HFFc6 (cell line): ENCODE measurements around the gene GDF15. TPM values are rescaled to one million over a fixed set of nuclear protein-coding genes. Genes with fewer than 3 reads are reported as not detected.
A peak's percentile ranks its signal among the peaks of the same experiment; 100 is the strongest.

Experiments
- DNase-seq: peaks from one replicate; pipeline ENCODE4 v3.0.0-alpha.2; 2018
- H3K27ac Mint-ChIP-seq: 2 replicates; pipeline ENCODE4 v1.8.0; 2020; ENCODE audit warnings: mild to moderate bottlenecking, mixed read lengths
- H3K27me3 Mint-ChIP-seq: 2 replicates; pipeline ENCODE4 v1.8.0; 2021; ENCODE audit warnings: mild to moderate bottlenecking, moderate library complexity, mixed read lengths; ENCODE audit not compliant: insufficient read depth
- H3K36me3 Mint-ChIP-seq: 2 replicates; pipeline ENCODE4 v1.8.0; 2021; ENCODE audit warnings: low read depth, mixed read lengths
- H3K4me1 Mint-ChIP-seq: 2 replicates; pipeline ENCODE4 v1.8.0; 2020; ENCODE audit warnings: low read depth, mixed read lengths
- H3K4me3 Mint-ChIP-seq: 2 replicates; pipeline ENCODE4 v1.8.0; 2020; ENCODE audit warnings: mild to moderate bottlenecking, moderate library complexity, mixed read lengths
- H3K9me3 Mint-ChIP-seq: 2 replicates; pipeline ENCODE4 v1.8.0; 2020; ENCODE audit warnings: mild to moderate bottlenecking, mixed read lengths
- CTCF ChIP-seq: fragments of 200-600 bp; sonication (generic); IDR thresholded peaks from 2 replicates; pipeline ENCODE4 v1.5.0; 2021; ENCODE audit warnings: antibody characterized with exemption, mild to moderate bottlenecking
- total RNA-seq, 6 experiments: library from RNA; stranded (reverse); fragmentation: NEBNext Ultra II Directional; extraction: Animal tissue kit (Norgen Biotek cat#: 25700); gene quantifications; 2 replicates in 1 of 6; 3 replicates in 5 of 6; pipeline ENCODE4 v1.2.3, GENCODE V29; 2021

The GDF15 gene
- total RNA-seq, 6 experiments from 2014 or later = 21.3 to 36.9 (median 24.9) TPM

GRCh38 chr19:18390065-18390907 lies 4.3 kb downstream of the GDF15 start:
- no peak overlapping the region for H3K4me3 Mint-ChIP-seq
- TF ChIP-seq CTCF = no peak
- H3K27ac Mint-ChIP-seq = peak overlapping the region; percentile 52
- no peaks in the 10 kb centered on the region for H3K9me3 Mint-ChIP-seq
- peaks cover 22% of the 10 kb centered on the region for H3K4me1 Mint-ChIP-seq
- no peak for DNase-seq
- H3K27me3 Mint-ChIP-seq = peaks cover 2% of the 10 kb centered on the region; the same call in 1 of the 2 replicates
- peaks cover 9% of the 10 kb centered on the region; the same call in 1 of the 2 replicates for H3K36me3 Mint-ChIP-seq

- no peak for DNase-seq
- no peak overlapping the region for H3K4me3 Mint-ChIP-seq
These were observed 5.6 kb downstream of the GDF15 start for GRCh38 chr19:18391509-18392075.

DNA sequence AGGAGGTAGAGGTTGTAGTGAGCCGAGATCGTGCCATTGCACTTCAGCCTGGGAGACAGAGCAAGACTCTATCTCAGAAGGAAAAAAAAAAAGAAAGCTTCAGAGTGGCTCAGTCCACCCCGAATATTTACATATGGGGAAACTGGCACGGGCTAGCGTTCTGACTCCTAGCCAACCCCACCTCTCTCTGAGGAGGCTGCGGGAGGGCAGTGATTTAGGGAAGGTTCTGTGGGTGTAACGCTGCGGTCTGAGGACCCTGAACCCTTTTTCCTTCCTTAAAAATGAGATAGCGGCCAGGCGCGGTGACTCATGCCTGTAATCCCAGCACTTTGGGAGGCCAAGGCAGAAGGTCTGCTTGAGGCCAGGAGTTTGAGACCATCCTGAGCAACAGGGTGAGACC lies 6.5 kb downstream of the GDF15 start:
- TF ChIP-seq CTCF = no peak
- Mint-ChIP-seq H3K36me3 (peaks cover 9% of the 10 kb centered on the region; the same call in 1 of the 2 replicates), H3K9me3 (no peaks in the 10 kb centered on the region), H3K4me3 (no peak overlapping the region), H3K4me1 (peaks cover 8% of the 10 kb centered on the region; the same call in 1 of the 2 replicates), H3K27me3 (peaks cover 2% of the 10 kb centered on the region; the same call in 1 of the 2 replicates), H3K27ac (no peak overlapping the region)
- DNase-seq = no peak

More at GRCh38 chr19:18391509-18392075, 5.6 kb downstream of the GDF15 start:
- Mint-ChIP-seq H3K9me3 (no peaks in the 10 kb centered on the region), H3K36me3 (peaks cover 9% of the 10 kb centered on the region; the same call in 1 of the 2 replicates), H3K27me3 (peaks cover 2% of the 10 kb centered on the region; the same call in 1 of the 2 replicates), H3K27ac (no peak overlapping the region), H3K4me1 (peaks cover 11% of the 10 kb centered on the region; the same call in 1 of the 2 replicates)
- TF ChIP-seq CTCF = no peak

- Mint-ChIP-seq H3K36me3 (peaks cover 9% of the 10 kb centered on the region; the same call in 1 of the 2 replicates), H3K9me3 (no peaks in the 10 kb centered on the region), H3K4me1 (peaks cover 10% of the 10 kb centered on the region; the same call in 1 of the 2 replicates), H3K4me3 (no peak overlapping the region), H3K27me3 (peaks cover 2% of the 10 kb centered on the region; the same call in 1 of the 2 replicates), H3K27ac (no peak overlapping the region)
- no peak for DNase-seq
- no peak for TF ChIP-seq CTCF
These were observed 7.0 kb downstream of the GDF15 start for GRCh38 chr19:18392926-18393325.

GRCh38 chr19:18393836-18394235 lies 7.9 kb downstream of the GDF15 start:
- H3K4me1 Mint-ChIP-seq = peaks cover 13% of the 10 kb centered on the region; the same call in 1 of the 2 replicates
- H3K36me3 Mint-ChIP-seq = peaks cover 9% of the 10 kb centered on the region; the same call in 1 of the 2 replicates
- no peak for DNase-seq
- H3K27ac Mint-ChIP-seq = no peak overlapping the region
- H3K27me3 Mint-ChIP-seq = peaks cover 2% of the 10 kb centered on the region; the same call in 1 of the 2 replicates
- no peak for TF ChIP-seq CTCF
- H3K9me3 Mint-ChIP-seq = no peaks in the 10 kb centered on the region
- no peak overlapping the region for H3K4me3 Mint-ChIP-seq
